ENCODE results near the gene CLN6.

The CLN6 gene

DNA sequence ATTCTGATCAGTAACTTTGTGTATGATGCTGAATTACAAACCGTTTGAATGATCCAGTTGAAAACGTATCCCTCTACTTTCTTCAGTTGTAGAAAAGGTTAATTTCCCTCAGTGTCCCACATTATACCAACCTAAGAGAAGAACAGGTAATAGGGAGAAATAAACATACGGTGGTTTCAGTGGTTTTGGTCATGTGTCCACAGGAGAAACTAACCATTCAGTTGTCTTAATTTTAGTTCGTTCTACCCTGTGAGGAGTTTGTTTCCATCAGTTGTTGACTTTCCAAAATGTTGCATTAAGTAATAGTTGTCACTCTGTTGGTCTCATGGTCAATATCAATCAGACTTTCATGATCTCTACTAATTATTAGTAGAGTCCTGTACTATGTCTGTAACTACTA lies 39.5 kb downstream of the CLN6 start:
- Histone ChIP-seq H3K23ac (ENCODE audit: low read length) (no peak overlapping the region), H3K36me3 (ENCODE audit: control insufficient read depth in 1 of 2, insufficient read depth in 2 of 2, low read length in 2 of 2) (peaks cover 15 to 30% of the 10 kb centered on the region in 2 experiments), H3K4me2 (ENCODE audit: low read length) (no peak overlapping the region), H3K9me3 (ENCODE audit: insufficient read depth, low read depth, low read length) (no peaks in the 10 kb centered on the region), H2AK5ac (ENCODE audit: low read length) (no peak overlapping the region), H3K27ac (ENCODE audit: low read depth, low read length) (no peak overlapping the region), H3K18ac (ENCODE audit: low read length) (no peak overlapping the region), H4K12ac (ENCODE audit: low read depth, low read length) (no peak overlapping the region), H3K79me1 (ENCODE audit: low read length) (no peaks in the 10 kb centered on the region), H3K14ac (ENCODE audit: low read length) (no peak overlapping the region), H2BK5ac (ENCODE audit: low read depth, low read length, poor library complexity) (no peak overlapping the region), H4K8ac (ENCODE audit: low read depth, low read length) (no peak overlapping the region), H3K4me1 (ENCODE audit: control insufficient read depth in 1 of 2, insufficient read depth in 2 of 2, low read length in 2 of 2) (no peaks in the 10 kb centered on the region), H2AFZ (ENCODE audit: insufficient read depth, low read length, poor library complexity) (no peak overlapping the region), H2BK120ac (ENCODE audit: insufficient read depth, low read length, poor library complexity) (no peak overlapping the region), H3K9ac (ENCODE audit: low read length) (no peak overlapping the region), H2BK12ac (ENCODE audit: low read length) (no peak overlapping the region), H3K4ac (ENCODE audit: low read depth, low read length) (no peak overlapping the region), H4K91ac (ENCODE audit: low read depth, low read length) (no peak overlapping the region), H3K4me3 (ENCODE audit: low read depth, low read length) (no peak overlapping the region), H3K27me3 (ENCODE audit: insufficient read depth, low read length) (no peaks in the 10 kb centered on the region), H3K79me2 (ENCODE audit: control insufficient read depth, insufficient read depth, low read length, poor library complexity) (no peaks in the 10 kb centered on the region)
- WGBS (ENCODE audit: extremely low coverage, insufficient coverage, insufficient read length), result no CpG with 5 or more reads among the region's 4 CpGs
- no peak for DNase-seq

DNA sequence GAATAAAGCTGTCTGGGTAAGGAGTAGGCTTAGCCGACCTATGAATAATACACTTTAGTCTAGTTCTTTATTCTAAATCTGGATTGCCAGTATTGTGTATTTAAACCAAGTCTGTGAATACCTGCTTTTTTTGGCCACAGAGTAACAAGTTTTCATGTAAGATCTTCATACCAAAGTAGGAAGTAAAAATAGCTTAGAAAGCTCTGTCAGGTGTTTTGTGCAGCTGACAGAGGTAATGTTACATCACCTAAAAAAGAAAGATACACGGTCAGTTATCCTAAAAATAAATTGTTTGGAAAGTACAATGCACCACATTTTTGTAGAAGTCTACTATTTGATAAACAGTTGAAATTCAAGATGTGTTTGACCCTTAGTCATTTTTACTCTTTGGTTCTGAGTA lies 40.9 kb downstream of the CLN6 start:
- no peak overlapping the region for H2BK120ac ChIP-seq (ENCODE audit: insufficient read depth, low read length, poor library complexity)
- no peak for DNase-seq
- no peak overlapping the region for H4K8ac ChIP-seq (ENCODE audit: low read depth, low read length)
- WGBS (ENCODE audit: extremely low coverage, insufficient coverage, insufficient read length), result no CpG with 5 or more reads among the region's 2 CpGs
- no peak overlapping the region for H4K12ac ChIP-seq (ENCODE audit: low read depth, low read length)
- no peak overlapping the region for H2BK12ac ChIP-seq (ENCODE audit: low read length)
- H3K4me1 ChIP-seq (ENCODE audit: control insufficient read depth in 1 of 2, insufficient read depth in 2 of 2, low read length in 2 of 2), result no peaks in the 10 kb centered on the region
- peaks cover 17 to 29% of the 10 kb centered on the region in 2 experiments for H3K36me3 ChIP-seq (ENCODE audit: control insufficient read depth in 1 of 2, insufficient read depth in 2 of 2, low read length in 2 of 2)
- H3K14ac ChIP-seq (ENCODE audit: low read length), result no peak overlapping the region
- H4K91ac ChIP-seq (ENCODE audit: low read depth, low read length), result no peak overlapping the region
- no peak overlapping the region for H2AK5ac ChIP-seq (ENCODE audit: low read length)
- no peaks in the 10 kb centered on the region for H3K79me2 ChIP-seq (ENCODE audit: control insufficient read depth, insufficient read depth, low read length, poor library complexity)
- H2AFZ ChIP-seq (ENCODE audit: insufficient read depth, low read length, poor library complexity), result no peak overlapping the region
- no peak overlapping the region for H3K4me2 ChIP-seq (ENCODE audit: low read length)
- H3K4ac ChIP-seq (ENCODE audit: low read depth, low read length), result no peak overlapping the region
- no peak overlapping the region for H3K27ac ChIP-seq (ENCODE audit: low read depth, low read length)
- H3K18ac ChIP-seq (ENCODE audit: low read length), result no peak overlapping the region
- H2BK5ac ChIP-seq (ENCODE audit: low read depth, low read length, poor library complexity), result no peak overlapping the region
- no peak overlapping the region for H3K9ac ChIP-seq (ENCODE audit: low read length)
- no peaks in the 10 kb centered on the region for H3K79me1 ChIP-seq (ENCODE audit: low read length)
- no peak overlapping the region for H3K4me3 ChIP-seq (ENCODE audit: low read depth, low read length)
- H3K9me3 ChIP-seq (ENCODE audit: insufficient read depth, low read depth, low read length), result no peaks in the 10 kb centered on the region
- no peak overlapping the region for H3K23ac ChIP-seq (ENCODE audit: low read length)
- no peaks in the 10 kb centered on the region for H3K27me3 ChIP-seq (ENCODE audit: insufficient read depth, low read length)

GRCh38 chr15:68187559-68187958 lies 42.0 kb downstream of the CLN6 start:
- no peaks in the 10 kb centered on the region for H3K27me3 ChIP-seq (ENCODE audit: insufficient read depth, low read length)
- H3K79me1 ChIP-seq (ENCODE audit: low read length), result no peaks in the 10 kb centered on the region
- no peak overlapping the region for H3K4ac ChIP-seq (ENCODE audit: low read depth, low read length)
- no CpG with 5 or more reads among the region's 9 CpGs for WGBS (ENCODE audit: extremely low coverage, insufficient coverage, insufficient read length)
- H2BK5ac ChIP-seq (ENCODE audit: low read depth, low read length, poor library complexity), result no peak overlapping the region
- H3K9ac ChIP-seq (ENCODE audit: low read length), result no peak overlapping the region
- H2AFZ ChIP-seq (ENCODE audit: insufficient read depth, low read length, poor library complexity), result no peak overlapping the region
- no peak overlapping the region for H3K18ac ChIP-seq (ENCODE audit: low read length)
- no peak overlapping the region for H3K4me3 ChIP-seq (ENCODE audit: low read depth, low read length)
- DNase-seq, result no peak
- H4K12ac ChIP-seq (ENCODE audit: low read depth, low read length), result no peak overlapping the region
- no peaks in the 10 kb centered on the region for H3K4me1 ChIP-seq (ENCODE audit: control insufficient read depth in 1 of 2, insufficient read depth in 2 of 2, low read length in 2 of 2)
- H4K8ac ChIP-seq (ENCODE audit: low read depth, low read length), result no peak overlapping the region
- no peak overlapping the region for H3K4me2 ChIP-seq (ENCODE audit: low read length)
- no peak overlapping the region for H2AK5ac ChIP-seq (ENCODE audit: low read length)
- no peaks in the 10 kb centered on the region for H3K9me3 ChIP-seq (ENCODE audit: insufficient read depth, low read depth, low read length)
- no peak overlapping the region for H3K27ac ChIP-seq (ENCODE audit: low read depth, low read length)
- no peaks in the 10 kb centered on the region for H3K79me2 ChIP-seq (ENCODE audit: control insufficient read depth, insufficient read depth, low read length, poor library complexity)
- no peak overlapping the region for H2BK12ac ChIP-seq (ENCODE audit: low read length)
- H4K91ac ChIP-seq (ENCODE audit: low read depth, low read length), result no peak overlapping the region
- H2BK120ac ChIP-seq (ENCODE audit: insufficient read depth, low read length, poor library complexity), result no peak overlapping the region
- H3K23ac ChIP-seq (ENCODE audit: low read length), result no peak overlapping the region
- H3K36me3 ChIP-seq (ENCODE audit: control insufficient read depth in 1 of 2, insufficient read depth in 2 of 2, low read length in 2 of 2), result peaks cover 10 to 18% of the 10 kb centered on the region in 2 experiments
- H3K14ac ChIP-seq (ENCODE audit: low read length), result no peak overlapping the region

GRCh38 chr15:68186671-68187397 lies 42.7 kb downstream of the CLN6 start:
- no CpG with 5 or more reads among the region's 5 CpGs for WGBS (ENCODE audit: extremely low coverage, insufficient coverage, insufficient read length)
- no peaks in the 10 kb centered on the region for H3K9me3 ChIP-seq (ENCODE audit: insufficient read depth, low read depth, low read length)
- H3K36me3 ChIP-seq (ENCODE audit: control insufficient read depth in 1 of 2, insufficient read depth in 2 of 2, low read length in 2 of 2), result peaks cover 8 to 13% of the 10 kb centered on the region in 2 experiments
- H3K18ac ChIP-seq (ENCODE audit: low read length), result no peak overlapping the region
- H3K14ac ChIP-seq (ENCODE audit: low read length), result no peak overlapping the region
- H4K8ac ChIP-seq (ENCODE audit: low read depth, low read length), result no peak overlapping the region
- no peak overlapping the region for H3K23ac ChIP-seq (ENCODE audit: low read length)
- H2AK5ac ChIP-seq (ENCODE audit: low read length), result no peak overlapping the region
- H3K4me1 ChIP-seq (ENCODE audit: control insufficient read depth in 1 of 2, insufficient read depth in 2 of 2, low read length in 2 of 2), result no peaks in the 10 kb centered on the region
- H4K91ac ChIP-seq (ENCODE audit: low read depth, low read length), result no peak overlapping the region
- H3K27ac ChIP-seq (ENCODE audit: low read depth, low read length), result no peak overlapping the region
- H3K4ac ChIP-seq (ENCODE audit: low read depth, low read length), result no peak overlapping the region
- H3K79me2 ChIP-seq (ENCODE audit: control insufficient read depth, insufficient read depth, low read length, poor library complexity), result no peaks in the 10 kb centered on the region
- H3K4me3 ChIP-seq (ENCODE audit: low read depth, low read length), result no peak overlapping the region
- H3K27me3 ChIP-seq (ENCODE audit: insufficient read depth, low read length), result no peaks in the 10 kb centered on the region
- no peak overlapping the region for H2AFZ ChIP-seq (ENCODE audit: insufficient read depth, low read length, poor library complexity)
- no peak overlapping the region for H3K9ac ChIP-seq (ENCODE audit: low read length)
- peak in 1 of 2 donors; percentile 33 for DNase-seq
- no peak overlapping the region for H4K12ac ChIP-seq (ENCODE audit: low read depth, low read length)
- no peak overlapping the region for H2BK12ac ChIP-seq (ENCODE audit: low read length)
- H2BK5ac ChIP-seq (ENCODE audit: low read depth, low read length, poor library complexity), result no peak overlapping the region
- no peaks in the 10 kb centered on the region for H3K79me1 ChIP-seq (ENCODE audit: low read length)
- H3K4me2 ChIP-seq (ENCODE audit: low read length), result no peak overlapping the region
- H2BK120ac ChIP-seq (ENCODE audit: insufficient read depth, low read length, poor library complexity), result no peak overlapping the region
